ENCODE data around the gene ESR2.
"Not testable (repeated sequence)": the region's sequence is repeated elsewhere in the genome, so short reads cannot be mapped to it uniquely, and the experiment has no call there.

Gene ESR2

DNA sequence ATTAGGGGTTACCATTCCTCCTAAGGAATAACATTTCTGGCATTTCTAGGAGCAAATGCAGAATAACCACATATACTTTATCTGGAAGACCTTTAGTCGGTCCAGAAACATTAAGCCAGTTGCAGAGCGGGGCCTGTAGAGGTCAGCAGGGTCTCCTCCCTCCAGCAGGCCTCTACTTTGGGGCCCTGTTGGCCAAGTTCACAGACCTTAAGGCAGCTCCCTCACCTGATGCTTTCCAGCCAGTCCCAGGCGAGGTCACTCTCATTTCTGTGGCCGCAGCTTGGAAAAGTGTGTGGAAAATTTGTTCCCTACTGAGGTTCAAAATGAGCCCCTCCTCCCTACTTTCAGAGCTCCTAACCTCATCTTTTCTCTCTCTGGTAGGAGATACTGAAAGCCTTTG, 74.1 kb downstream of the ESR2 start:
- no peak for DNase-seq

DNA sequence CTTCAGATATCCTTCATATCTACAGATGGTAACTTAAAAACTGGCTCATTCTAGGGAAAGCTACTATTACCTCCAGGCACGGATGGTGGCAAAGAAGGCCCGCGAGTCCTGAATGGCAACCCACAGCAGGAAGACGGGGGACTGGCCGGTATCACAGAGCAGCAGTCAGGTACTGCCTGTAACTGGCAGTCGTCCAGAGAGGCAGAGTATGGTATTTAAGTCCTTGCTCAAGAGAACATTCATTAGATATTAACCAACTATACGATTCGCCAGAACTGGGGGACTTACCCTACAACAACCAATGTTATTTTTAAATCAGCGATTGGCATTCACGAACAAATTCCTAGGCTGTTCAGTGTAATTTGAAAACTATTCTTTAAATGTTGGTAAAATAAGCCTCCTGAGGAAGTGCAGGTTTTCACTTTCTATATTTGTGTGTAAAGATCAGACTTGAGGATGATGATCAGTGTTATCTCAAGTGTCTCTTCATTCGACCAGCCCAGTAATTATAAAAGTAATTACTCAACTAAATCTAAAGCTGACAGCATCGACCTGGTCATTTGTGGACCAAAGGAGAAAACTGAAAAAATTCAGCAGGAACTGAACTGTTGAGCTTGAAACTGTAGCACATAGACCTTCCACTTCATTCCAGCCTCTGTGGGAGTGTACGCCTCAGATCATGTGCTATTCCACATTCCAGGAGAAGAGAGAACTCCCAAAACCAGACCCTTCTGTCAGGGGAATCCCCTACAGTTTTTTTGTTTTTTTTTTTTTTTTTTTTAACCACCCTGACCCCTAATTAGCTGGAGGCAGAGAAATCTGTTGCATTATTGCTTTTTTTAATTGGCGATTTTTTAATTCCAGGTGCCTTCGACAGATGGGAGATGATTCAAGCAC, 75.6 kb downstream of the ESR2 start:
- DNase-seq, result peak; percentile 23

DNA sequence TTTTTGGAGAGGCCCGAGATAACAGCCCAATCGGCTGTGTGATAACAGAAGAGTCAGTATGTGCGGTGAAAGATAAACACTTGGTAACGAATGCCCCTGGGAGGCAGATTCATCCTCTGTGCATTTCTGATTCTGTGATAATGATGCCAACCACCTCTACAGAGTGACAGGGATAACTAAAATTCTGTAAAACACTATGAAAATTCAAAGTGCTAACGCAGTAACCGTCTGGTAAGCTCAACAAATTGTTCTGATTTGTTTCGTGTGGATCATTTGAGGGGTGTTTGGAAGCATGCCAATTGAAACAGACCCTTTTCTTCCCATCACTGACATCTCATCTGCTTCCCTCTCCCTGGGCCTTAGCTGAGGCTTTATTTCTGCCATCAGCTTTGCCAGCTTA, 76.3 kb downstream of the ESR2 start:
- DNase-seq, result no peak

DNA sequence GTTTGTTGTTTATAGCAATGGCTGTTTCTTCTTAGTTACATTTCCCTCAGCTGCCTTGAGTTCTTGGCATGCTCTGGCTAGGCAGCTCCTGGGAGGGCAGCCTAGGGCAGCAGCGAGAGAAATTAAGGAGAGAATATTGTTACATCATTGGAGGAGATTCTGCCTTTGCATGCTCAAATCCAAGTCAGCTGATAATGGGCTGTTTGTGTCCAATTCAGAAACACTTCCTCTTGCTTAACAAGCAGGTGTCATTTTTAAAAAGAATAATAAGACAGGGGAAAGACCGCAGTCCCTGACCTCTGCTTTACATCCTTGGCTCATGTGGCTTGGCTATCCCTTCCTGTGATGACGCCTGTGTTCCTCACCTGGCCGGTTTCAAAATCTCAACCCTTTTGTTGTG, 76.9 kb downstream of the ESR2 start:
- no peak for DNase-seq

DNA sequence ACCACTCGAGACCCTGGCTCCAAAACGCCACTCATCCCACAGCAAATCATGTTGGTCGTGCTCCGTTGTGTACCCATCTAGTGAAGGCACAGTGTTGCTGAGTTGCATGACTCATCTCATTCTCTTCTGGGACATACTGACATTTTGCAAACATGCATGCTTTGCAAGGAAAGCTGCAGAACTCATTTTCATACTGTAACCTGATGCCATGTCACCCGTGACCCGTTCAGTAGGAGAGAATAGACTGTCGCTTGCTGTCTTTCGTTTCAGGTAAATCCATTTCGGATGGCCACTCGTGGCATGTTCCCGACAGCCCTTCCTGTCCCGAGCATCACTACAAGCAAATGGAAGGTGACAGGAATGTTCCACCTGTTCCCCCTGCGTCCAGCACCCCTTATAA, 78.2 kb downstream of the ESR2 start:
- no peak for DNase-seq

DNA sequence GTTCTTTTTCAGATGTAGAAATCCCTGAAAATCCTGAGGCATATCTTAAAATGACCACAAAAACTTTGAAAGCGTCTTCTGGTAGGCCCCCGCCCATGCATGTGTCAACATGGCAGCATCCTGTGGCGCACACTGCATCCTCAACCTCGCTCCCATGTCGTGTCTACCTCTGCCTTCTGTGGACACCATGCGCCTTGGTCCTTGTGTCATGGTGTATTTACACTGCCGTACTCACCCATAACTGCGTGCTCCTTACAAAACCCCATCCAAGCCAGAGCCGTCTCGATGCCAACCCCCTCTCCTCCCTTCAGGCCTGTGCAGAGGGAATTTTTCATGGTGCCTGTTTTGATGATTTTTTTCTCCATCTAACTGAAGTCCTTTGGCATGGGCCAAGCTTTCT, 78.9 kb downstream of the ESR2 start:
- no peak for DNase-seq

DNA sequence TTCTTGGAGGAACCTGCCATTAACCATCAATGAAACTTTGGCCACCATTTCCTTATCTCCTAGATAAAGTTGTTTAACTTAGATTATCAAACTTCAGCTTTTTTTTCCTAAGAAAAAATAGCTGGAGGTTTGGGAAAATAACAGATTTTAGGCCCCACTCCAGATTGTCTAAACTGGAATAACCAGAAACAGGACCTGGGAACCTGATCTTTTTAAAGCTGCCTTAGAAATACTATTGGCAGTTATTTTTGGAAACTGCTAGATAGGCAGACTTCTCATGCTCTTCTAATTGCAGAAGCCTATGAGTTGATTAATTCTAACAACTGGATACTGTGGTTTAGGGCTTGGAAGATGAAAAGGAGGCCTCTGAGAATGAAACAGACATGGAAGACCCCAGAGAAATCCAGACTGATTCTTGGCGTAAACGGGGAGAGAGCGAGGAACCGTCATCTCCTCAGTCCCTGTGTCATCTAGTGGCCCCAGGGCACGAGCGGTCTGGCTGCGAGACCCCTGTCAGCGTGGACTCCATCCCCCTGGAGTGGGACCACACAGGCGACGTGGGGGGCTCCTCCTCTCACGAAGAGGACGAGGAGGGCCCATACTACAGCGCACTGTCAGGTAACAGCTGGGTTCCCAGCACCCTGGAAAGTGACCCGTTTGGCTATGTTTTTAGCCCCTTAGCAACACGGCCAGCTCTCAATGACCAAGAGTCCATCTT, 80.2 kb downstream of the ESR2 start:
- DNase-seq, result no peak

DNA sequence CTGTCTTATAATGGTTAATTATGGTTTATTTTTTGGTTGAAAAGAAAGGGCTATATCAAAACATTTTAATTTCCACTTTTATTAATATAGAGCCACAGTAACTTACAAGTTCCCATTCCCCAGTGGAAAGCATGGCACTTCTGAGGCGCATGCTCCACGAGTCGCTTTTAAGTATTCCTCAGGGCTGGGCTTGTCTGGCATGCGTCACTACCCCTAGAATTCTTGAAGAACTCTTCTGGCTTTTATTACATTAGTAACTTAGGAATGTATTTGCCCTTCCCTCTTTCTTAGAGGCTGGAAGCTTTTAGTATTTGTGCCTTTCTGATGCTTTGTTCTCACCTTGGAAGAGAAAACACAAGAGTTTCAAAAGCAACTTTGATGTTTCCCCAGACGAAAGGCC, 81.1 kb downstream of the ESR2 start:
- no peak for DNase-seq

DNA sequence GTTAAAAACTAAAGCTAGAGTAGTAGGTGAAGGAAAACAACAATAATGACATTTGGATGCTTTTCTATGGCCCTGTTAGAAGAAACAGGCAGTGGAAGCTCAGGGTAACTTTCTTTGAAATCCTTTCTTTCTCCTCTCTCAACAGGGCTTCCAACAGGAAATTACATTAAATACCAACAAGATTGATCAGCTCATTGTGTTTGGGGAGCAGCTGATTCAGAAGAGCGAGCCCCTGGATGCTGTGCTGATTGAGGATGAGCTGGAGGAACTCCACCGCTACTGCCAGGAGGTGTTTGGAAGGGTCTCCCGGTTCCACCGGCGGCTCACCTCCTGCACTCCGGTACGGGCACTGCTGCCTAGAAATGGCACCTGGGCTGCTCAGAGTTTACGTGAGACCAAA, 81.5 kb downstream of the ESR2 start:
- no peak for DNase-seq

DNA sequence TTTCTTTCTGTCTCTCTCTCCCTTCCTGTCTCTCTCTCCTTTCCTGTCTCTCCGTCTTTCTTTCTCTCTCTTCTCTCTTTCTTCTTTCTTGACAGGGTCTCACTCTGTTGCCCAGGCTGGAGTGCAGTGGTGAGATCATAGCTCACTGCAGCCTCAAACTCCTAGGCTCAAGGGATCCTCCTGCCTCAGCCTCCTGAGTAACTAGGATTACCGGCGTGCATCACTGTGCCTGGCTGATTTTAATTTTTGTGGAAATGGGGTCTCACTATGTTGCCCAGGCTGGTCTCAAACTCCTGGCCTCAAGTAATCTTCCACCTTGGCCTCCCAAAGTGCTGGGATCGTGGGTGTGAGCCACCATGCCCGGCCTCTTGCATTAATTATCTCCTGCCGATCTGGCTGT, 83.3 kb downstream of the ESR2 start:
- not testable (repeated sequence) for DNase-seq

DNA sequence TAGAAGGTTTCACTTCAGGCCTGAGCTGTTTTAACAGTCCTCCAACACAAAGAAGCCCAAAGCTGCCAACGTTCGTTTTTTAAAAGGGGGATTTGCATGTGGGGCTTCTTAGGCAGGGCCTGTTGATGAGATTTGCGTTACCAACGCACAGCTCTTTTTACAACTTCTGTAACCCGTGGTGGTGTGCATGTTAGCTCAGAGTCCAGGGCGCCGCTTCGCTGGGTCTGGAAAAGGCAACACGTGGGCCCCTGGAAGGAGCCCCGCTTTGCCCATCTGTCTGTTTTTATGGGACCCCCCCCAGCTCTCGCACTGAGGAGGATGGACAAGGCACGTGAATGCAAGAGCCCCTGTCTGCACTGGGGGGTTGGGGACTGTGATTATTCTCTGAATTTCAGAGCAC, 84.0 kb downstream of the ESR2 start:
- no peak for DNase-seq

DNA sequence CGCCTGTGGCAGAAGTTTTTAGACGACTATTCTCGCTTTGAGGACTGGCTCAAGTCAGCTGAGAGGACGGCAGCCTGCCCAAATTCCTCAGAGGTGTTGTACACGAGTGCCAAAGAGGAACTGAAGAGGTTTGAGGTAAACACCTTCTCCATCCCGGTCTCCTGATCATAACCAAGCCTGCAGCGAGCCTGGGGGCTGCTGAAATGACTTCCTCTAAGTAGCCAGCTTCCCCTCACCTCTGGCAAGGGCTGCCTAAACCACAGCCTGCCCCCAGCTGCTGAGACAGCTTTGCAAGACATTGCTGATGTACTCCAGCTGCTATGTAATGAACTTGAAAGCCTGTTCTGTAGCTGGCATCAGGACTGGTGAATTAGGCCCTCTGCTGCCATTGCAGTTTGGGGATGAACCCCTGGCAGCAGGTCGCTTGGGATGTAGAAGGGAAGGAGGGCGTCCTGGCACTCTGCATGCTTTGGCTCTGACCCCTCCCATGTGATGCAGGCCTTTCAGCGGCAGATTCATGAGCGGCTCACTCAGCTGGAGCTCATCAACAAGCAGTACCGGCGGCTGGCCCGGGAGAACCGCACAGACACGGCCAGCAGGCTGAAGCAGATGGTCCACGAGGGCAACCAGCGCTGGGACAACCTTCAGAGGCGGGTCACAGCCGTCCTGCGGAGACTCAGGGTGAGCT, 84.6 kb downstream of the ESR2 start:
- DNase-seq, result no peak

DNA sequence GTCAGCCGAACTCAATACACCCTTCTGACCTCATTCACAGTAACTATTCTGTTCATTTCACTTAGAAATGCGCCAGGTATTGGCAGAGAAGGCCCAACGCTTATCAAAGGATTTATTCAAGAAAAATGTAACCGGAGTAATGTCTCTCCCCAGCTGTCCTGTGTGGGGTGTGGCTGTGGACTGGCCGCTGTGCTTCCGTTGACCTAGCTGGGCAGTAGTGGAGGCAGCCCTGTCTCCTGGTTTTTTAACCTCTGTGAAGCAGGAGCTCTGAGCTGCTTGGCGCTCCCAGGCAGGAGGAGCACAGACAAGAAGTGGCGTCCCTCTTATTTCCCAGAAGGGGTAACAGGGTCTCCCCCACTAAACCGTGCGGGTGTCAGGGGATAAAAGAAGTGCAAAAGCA, 85.2 kb downstream of the ESR2 start:
- no peak for DNase-seq

DNA sequence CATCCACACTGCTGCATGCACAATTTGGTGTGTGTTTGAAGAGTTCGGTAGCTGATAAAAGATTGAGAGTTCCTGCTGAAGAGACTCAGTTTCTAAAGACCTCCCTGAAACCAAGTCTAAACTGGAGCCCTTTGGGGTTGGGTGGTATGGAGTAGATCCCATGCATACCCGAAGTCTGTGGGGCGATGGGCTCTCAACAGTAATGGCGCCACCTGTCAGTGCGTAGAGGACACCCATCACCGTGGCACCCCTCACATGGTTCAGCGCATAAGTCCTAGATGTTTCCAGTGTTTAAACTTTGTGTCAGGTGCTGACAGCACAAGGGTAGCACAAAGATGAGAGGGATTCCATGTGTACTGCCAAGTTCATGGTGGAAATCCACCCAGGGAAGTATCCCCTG, 85.9 kb downstream of the ESR2 start:
- DNase-seq, result no peak

DNA sequence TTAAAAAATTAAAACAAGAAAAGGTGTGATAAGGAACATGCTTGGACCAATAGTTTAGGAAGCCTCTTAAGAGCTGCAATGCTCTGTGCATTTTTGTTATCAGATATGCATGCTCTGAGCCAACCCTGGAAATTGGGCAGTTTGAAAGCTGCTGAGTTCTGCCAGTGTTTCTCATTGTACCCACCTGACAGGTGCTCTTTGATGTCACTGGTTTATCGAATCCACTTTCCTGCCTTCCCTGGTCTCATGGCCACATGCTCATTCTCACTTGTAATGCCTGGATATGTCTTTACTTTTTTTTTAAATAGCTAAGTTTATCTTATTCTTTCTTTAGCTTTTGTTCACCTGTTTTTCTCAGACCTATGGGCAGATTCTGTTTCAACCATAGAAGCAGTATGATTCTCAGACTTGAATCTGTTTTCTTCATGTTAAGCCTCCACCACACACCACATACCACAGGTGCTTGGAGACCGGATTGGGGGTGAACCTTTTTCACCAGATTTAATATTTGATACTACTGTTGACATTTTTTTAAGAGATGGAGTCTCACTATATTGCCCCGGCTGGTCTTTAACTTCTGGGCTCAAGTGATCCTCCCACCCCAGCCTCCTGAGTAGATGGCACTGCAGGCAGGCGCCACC, 90.7 kb downstream of the ESR2 start:
- DNase-seq, result no peak

DNA sequence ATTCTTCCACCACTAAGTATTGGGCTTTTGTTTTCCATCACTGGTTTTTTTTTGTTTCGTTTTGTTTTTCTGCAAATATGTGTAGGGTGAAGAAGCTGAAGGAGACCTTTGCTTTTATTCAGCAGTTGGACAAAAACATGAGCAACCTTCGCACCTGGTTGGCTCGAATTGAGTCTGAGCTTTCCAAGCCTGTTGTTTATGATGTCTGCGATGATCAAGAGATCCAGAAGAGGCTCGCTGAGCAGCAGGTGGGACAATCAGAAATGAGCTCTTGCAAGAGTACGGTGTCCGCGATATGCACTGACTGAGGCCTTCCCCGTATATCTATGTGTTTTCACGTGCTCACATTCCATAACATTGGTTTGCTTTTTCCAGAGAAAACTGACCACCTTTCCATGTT, 91.5 kb downstream of the ESR2 start:
- no peak for DNase-seq

DNA sequence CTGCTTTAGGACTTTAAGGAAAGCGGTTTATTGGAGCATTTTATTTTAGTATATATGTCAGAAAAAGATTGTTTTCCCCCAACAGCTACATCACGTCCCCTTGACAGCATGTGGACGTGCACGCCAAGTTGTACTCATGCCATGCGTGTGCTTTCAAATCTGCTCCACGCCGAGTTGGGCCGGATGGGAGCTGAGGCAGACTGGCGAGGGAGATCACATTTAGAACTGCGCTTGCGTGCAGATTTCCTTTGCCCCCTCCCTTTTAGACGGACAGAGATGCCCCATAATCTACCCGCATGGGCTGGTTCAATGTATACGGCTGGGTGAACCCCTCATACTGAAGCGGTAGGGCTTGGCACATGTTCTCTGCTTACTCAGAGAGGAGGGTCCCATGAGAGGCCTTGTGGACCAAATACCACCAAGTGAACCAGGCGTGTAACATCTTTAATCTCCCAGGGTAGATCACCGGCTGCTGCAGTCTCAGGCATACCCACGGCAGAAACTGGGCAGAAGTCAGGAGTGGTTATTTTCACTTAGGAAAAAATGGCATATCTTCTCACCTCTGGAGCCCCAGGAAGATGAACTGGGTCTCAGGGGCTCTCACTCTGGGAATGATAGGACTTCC, 92.1 kb downstream of the ESR2 start:
- no peak for DNase-seq

DNA sequence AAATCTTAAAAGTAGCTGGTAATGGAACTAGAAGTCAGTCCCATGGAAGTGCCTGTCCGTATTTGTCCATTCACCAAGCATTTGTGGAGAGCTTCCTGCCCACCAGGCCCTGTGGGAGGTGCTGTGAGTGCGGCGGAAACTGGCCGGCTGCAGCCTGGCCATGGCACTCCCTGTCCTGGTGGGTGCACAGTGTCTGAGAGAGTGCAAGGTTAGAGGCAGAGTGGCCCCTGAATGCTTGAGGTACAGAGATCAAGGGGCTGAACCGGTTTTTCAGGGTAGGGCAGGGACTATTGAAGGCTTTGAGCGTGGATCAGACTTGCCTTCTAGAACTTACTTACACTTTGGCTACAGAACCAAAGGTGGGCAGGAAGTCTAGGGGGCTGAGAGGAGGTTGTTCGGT, 92.9 kb downstream of the ESR2 start:
- DNase-seq, result no peak

DNA sequence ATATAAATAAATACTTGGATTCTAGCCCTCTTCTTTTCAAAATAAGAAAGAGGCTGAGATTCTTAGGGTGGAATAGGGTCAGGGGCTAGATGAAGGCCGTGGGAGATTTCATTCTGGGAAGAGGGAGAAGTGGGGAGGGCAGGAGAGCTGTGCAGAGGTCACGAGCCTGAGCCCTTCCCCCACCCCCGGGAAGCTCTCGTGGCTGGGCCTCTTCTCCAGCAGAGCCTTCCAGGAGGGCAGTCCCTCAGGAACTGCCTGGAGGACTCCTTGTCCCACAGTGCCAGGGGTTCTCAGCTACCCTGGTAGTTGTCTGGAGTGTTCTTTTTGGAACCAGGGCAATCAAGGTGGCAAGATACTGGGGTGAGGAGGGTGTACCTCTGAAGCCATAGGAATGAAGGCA, 94.0 kb downstream of the ESR2 start:
- no peak for DNase-seq

DNA sequence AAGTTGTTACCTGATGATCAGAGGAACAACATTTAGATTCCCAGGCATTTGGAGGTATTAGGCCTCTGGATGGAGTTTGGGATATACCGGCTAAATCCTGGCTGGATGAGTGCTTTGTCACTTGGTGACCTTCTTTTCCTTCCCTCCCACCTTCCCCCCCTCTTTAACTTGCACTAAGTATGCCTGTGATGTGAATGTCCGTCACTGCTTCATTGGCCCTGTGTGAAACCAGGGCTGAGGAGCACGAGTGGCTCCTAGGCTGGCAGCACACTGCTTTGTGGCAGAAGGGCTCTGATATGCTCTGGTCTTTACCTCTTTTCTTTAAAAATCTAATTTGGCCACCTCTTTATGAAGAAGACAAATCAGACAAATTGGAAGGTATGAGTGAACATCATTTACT, 95.7 kb downstream of the ESR2 start:
- no peak for DNase-seq

DNA sequence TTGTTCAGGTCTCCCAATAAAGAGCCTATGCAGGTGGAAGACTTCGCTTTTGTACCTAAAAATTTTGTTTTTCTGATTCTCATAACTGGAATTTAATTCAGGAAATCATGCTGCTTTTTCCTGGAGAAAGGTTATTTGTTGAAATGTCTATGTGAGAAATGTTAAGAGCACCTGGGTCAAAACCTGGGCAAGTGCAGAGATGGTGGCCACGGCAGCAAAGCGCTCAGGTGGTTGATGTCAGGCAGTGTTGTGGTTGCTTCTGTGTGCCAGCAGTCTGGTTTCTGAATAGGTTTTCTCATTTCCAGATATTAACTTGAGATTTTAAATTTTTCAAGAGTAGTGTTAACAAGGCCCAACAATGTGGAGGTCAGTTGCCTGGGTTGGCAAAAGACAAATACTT, 96.2 kb downstream of the ESR2 start:
- DNase-seq, result no peak

DNA sequence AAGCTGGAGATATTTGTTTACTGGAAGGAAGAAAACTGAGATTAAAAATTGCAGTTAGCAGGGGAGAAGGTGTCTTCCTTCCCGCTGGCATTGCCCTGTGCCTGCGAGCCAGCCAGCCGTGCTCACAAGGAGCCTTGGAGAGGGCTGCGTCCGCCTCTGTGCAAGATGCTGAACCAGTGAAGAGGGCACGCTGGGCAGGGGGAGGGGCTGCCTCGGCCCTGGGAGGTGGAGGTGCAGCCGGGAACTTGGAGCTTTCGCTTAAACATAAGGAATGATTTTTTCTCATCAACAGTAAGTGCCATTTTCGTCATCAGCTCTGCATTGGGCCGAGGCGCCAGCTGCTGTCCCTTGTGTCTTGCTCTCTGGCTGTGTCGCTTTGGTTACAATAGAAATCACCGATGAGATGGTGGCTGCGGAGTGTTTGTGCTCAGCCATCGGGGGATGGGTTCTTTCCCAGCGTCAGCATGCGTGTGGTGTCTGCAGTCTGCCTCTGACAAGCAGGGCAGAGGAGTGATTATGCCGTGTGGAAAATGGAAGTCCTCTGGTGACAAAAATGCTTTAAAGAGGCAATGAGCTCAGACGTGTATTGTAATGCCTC, 97.3 kb downstream of the ESR2 start:
- no peak for DNase-seq

DNA sequence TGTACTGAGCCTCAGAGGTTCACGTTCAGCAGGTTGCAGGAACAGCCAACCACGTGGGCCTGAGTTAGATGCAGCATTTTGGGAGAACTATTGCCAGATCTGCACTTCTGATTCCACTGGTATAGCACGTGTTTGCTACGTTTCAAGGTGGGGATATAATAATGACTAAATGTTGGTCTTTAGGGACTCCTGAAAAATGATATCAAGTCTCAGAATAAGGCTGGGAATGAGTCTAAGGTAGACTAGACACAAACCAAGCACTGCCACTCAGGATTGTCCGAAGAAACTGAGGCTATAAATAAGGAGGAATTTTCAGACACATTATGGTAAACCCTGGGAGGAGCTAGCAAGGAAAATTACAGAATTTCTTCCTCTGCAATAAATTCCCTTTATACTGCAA, 98.1 kb downstream of the ESR2 start:
- no peak for DNase-seq
